Measurements from ENCODE around the gene CCDC157.
A peak's percentile ranks its signal among the peaks of the same experiment; 100 is the strongest.
"Not testable (repeated sequence)": the region's sequence is repeated elsewhere in the genome, so short reads cannot be mapped to it uniquely, and the experiment has no call there.

CCDC157 gene

DNA sequence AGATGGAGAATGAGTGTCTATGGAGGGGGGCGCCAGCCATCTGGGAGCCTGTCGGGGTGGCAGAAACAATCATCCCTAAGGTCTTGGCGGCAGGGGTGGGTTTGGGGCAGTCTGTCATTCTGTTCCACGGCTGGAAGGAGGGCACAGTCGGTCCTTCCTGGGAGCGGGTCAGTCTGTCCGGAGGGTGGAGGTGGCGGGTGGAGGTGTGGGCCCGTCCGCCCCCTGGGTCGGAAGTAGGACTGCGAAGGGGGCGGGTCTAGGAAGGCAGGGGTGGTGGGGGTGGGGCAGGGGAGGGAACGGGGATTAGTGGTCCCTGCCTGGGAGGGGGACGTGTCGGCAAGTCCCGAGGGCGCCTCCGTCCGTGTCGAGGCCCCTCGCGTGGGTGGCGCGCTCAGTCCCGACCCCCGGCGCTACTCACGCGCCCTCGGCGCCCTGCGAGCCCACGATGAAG, 30.5 kb upstream of the CCDC157 start:
- DNase-seq = peak; percentile 27

DNA sequence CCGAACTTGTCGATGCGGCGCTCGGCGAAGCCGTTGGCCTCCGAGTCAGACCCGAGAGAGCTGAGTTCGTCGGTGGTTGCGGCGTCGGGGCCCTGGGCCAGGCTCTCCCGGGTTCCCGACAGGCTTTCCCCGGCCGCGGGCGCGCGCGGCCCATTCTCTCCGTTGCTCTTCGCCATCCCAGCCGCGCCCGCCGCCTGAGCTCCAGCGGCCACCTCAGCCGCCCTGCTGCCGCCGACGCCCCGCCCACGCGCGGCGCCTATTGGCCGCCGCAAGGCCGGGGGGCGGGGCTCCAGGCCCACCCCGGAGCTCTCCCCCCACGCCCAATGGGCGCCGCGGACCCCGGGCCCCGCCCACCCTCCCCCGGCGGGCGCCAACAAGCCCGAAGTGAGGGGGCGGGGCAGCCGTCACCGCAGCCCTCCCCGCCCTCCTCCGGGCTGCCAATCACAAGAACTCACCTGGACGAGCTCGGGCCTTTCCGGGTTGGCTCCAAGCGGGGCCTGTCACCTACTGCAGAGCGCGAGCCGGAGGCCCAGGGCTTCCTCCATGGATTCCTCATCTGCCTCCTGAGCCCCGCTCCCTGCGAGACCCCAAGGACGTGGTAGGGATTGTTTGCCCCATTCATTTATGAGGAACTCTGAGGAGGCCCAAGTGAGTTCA, 30.0 kb upstream of the CCDC157 start, which contains the start of gene TBC1D10A:
Gene TBC1D10A (minus strand): TSS at position 236 of the 657 bp plus-strand sequence. CDS start 60 bp downstream, at position 176.
- peak; percentile 92 for DNase-seq

DNA sequence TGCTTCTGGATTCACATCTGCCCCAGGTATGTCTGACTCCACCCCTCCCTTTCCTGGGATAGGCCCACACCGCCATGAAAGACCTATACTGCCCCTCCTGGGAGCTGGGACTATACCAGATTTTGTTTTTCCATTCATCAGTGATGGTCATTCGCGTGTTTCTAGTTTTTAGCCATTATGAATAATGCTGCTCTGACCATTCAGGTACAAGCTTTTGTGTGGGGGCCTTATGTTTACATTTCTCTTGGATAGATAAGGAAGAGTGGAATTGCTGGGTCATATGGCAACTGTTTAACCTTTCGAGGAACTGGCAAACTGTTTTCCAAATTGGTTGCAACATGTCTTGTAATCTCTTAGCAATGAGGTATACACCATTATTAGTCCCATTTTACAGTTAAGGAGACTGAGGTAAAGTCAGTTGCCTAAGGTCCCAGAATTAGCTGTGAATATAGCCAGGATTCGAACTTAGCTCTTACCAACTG, 28.9 kb upstream of the CCDC157 start:
- DNase-seq = no peak

DNA sequence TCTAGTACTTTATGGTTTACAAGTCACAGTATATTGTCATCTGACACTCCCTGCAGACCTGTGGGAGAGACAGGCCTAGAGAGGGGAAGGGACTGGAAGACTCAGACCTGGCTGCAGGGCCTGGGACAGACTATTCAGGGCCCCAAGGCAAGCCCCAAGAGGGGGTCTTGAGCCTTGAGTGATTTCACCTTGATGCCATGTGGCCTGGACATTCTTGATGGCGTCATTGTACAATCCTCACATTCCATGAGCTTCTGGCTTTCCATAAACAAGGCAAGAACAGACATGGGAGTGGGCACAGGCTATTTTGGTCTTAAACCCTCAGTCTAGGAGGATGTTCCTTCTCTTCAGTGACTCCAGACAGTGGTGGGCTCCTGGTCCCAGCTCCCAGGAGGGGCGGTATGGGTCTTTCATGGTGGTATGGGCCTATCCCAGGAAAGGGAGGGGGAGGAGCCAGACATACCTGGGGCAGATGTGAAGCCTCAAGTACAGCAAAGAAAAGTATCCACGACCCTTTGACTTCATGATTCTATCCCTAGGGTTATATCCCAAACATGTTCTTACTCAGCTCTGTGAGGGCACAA, 28.2 kb upstream of the CCDC157 start:
- no peak for DNase-seq

DNA sequence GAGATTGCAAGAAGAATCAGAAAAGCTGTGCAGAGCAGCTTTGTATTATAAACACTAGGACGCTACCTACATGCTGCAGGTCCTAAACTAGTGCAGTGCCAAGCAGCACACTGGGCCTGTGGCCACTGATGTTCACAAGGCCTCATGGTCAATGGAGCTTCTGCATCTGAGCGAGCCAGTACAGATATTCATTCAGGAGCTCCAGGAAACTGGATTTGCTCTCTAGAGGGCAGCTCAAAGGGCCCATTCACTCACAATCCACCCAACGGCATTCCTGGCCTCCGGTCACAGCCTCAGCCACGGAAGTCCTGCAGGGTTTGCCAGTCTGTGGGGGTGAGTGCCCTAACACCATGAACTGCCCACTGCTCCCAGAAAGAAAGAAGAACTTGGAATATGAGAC, 24.3 kb upstream of the CCDC157 start:
- no peak for DNase-seq

DNA sequence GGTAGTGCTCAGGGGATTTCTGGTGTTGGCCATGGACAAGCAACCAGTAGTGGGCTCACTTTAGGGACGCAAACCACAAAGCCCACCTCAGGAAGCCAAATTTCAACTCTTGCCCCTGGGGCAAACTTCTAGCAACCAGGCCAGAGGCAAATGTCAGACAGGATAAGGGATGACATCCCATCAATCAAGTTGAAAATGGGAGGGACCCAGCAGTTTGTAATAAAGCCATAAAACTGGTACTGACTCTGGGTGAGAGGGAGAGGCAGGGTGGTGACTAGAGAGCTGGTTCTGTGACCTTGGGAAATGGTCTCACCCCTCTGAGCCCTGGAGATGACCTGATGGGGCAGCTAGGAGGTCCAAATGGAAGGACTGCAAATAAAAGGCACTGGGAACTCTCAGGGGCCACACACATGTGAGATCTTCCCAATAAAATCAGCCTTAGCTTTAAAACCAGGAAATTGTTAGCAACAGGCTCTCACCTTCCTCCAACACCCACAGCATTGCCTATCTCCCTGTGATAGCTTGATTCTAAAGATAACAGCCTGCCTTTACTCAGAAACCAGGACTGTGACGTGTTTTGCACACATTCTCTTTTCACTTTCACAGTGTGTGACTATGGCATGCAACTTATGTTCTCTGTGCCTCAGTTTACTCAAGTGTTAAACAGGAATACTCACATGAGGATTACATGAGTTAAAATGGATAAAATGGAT, 23.7 kb upstream of the CCDC157 start:
- DNase-seq = no peak

DNA sequence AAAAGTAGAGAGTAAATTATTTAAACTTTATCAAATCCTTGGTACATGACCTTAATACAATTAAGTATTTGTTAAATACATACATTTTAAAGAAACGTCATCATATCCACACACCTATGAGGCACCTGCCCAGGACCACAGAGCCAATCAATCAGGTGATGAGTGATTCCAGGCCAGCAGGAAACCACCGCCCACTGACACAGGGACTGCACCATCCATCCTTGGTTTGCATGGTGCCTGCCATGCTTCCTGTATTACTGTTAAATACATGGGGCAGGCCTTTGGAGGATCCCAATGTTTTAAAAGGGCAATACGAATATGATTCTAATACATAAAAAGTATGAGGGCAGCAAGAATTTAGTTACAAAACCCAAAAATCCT, 23.1 kb upstream of the CCDC157 start:
- DNase-seq = no peak

DNA sequence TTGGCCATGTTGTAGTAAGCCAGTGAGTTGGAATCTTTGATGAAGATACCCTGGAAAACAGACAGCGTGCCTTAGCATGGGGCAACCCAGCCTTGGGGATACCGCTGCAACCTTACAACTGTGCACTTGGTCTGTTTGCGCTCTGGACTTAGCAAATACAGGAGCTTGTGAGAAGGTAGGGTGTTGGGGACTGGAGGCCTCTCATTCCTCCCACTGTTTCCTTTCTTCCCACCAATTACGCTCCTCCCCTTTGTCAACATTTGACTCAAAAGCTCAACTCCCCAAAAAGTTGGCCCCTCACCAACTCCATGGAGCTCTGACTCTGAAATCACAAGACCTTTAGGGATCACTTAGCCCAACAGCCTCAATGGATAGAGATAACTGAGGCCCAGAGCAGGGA, 22.2 kb upstream of the CCDC157 start:
- DNase-seq = no peak

DNA sequence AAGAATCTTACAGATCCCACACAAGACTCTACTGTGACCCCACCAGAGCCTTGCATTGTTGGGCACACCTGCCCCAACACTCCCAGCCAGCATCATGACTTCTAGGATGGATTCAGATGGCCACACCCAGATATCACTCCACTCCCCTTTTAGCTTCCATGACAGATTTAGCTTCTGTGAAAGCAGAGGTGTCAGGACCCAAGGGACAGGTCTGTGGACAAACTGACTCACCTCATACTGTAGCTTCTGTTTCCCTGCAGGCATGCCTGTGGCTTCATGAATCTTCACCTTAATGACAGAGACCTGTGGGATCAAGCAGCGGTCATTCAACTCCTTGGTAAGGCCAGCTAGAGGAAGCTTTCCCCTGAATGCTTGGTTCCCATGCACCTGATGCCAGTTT, 21.6 kb upstream of the CCDC157 start:
- no peak for DNase-seq

DNA sequence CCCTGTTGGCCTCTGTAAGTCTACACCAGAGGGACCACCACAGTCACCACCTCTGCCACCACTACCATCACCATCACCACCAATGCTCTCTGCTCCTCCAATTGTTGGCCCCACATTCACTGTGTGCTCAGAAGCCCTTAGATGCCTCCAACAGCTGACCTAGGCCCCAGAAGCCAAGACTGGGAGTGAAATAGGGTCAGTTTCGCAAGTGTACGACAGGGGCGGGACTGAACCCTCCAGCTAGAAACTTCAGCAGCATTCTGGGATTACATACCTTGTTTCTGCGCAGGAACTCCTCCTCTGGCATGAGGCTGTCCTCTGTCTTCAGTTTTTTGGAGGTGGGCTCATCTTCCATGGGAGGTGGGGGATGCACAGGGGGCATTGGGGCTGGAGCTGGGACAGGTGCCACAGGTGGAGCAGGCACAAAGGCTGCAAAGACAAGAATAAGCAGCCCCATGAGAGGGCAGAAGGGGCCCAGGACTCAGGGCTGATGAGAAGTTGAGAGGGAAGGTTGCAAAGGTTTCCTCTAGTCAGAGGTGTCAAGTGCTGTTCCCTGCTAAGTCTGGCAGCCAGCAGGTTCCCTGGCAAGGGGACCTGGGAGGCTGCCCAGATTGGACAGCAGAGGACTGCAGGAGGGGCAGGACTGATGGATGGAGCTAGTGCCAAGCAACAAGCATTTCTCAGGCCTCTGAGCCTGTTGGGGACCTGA, 19.9 kb upstream of the CCDC157 start:
- DNase-seq = no peak

DNA sequence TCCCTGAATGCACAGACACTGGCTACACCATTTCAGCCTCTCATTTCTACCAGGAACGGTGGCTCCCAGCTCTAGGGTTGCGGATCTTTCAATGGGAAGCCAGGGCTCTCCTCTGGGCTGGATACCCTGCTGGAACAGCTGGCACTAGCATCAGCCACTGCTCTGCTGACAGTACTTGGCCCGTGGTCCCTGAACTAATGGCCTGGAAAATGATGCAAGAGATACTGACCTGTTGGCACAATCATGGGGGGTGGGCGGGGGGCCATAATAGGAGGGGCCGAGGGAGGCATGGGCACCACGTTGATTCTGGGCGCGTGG, 19.4 kb upstream of the CCDC157 start:
- no peak for DNase-seq

DNA sequence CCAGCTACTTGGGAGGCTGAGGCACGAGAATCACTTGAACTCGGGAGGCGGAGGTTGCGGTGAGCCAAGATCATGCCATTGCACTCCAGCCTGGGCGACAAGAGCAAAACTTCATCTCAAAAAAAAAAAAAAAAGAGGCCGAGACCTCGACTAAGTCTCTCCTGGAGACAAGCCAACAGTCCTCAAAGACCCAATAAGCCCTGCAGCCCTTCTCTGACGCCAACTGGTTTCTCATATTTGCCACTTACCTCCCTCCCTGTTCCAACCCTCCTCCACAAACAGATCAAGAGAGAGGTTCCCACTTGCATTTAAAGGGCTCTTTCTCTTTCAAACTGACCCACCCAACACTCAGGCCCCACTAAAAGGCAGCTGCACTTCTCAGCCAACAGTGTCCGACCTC, 18.5 kb upstream of the CCDC157 start:
- DNase-seq = not testable (repeated sequence)

DNA sequence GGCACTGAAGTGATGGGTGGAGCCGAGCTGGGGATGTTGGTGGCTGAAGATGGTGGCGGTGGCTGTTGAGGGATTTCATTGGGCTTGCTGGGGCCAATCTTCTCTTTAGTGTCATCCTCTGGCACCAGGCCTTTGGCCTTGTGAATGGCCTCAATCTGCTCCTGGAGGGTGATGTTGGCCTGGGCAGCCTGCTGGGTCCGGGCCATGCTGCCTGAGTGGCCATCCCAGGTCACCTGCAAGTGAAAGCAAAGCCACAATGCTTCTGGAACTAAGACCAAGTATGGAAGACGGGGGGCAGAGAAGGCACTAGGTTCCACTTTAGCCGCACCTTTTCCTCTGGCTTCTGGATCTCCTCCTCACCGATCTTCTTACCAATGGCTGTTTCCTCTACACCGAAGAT, 18.0 kb upstream of the CCDC157 start:
- DNase-seq = no peak

DNA sequence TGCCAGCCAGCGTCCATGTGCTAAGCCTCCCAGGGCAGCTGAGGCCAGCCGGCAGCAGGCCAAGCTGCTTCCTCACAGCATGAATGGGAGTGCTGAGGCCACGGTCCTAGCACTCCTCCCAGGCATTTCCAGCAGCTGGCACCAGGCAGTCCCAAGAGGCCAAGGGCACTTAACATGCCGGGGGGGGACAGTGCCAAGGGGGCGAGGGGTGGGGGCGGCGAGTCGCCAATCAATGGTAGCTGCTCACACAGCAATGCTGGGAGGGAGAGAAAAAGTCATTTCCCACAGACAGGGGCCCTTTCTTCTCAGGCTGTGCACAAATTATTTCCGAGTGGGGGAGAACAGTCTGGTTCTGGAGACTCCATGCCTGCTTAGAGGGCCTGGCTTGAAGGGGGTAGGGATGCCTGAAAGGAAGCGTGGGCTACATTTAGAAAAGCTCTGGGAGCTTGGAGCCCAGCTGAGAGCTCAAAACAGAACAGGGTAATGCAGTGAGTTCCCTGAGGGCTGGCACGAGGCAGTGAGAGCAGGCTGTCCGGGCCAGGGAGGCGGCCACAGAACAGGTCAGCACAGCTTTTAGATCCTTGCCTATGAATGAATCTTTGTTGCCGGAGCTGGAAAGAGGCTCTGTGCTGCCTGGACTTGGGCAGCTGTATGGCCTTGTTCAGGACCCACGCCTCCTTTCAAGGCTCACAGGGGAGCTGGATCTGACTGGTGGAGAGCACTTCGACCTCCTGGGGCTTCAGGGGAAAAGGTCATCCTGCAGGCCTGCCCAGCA, 15.7 kb upstream of the CCDC157 start:
- no peak for DNase-seq

DNA sequence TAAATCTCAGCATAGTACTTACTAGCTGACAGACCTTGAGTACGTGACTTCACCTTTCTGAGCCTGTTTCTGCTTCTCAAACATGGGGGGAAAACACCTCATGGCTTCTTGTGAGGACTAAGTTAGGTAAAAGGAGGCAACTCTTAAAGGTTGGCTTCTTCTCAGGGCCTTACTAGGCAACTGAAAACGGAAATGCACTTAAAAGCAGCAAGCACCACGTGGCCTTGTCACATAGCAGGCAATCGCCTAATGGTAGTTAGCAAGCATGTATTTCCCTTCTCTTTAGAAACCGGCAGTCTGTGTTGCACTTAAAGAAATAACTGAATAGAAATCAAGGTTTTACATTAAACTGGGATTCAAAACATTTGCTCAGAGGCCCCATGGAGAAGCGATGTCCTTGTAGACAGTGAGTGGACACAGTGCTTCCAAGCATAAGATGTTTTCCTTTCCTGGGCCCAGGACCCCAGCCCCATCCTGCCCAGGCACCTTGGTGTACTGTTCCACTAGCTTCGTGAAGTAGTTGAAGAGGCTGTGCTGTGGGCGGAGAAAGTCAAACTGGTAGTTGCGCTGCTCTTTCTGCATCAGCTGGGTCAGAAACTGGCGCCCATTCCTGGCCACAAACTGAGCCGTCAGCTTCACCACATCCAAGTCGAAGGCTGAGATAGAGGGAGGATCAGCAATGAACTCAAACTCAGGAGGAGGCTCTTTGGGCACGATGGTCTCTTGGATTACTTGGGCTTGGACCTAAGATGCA, 12.2 kb upstream of the CCDC157 start:
- DNase-seq = no peak

DNA sequence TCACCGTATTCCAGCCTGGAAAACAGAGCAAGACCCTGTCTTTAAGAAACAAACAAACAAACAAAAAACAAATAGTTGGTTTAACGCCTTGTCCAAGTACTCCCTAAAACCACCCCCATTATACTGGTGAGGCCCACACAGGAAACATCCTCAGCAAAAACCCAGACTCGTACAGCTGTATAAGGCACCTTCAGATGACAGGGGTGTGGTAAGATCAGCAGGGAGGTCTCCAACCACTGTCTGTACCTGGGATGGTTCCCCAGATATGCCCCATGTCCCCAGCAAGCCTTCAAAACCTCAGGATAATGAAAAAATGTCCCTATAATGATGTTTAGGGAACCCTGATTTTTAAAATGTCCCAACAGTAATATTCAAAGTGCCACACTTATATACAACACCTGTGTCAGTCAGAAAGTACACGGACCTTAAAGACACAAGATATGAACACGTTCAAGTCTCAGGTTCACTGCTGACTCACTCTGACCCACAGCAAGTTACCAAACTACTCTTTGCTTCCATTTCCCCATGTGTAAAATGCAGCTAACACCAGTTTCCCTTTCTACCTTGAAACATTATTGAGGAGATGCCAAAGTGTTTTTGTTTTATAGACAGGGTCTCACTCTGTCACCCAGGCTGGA, 9.4 kb upstream of the CCDC157 start:
- no peak for DNase-seq

DNA sequence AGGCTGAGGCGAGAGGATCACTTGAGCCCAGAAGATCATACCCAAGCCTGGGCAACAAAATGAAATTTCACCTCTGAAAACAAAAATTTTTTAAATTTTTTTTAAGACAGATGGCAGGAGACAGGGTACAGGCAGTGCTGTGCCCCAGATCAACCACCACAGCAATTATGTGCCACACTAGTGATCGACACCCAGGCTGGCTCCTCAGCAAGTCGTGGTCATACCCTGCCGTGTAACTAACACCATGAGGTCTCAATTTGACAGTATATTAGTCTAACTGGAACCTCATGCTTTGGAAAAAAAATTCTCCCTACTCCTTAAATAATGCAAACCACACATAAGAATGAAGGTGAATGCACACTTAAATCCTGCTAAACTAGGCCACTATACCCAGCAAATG, 8.4 kb upstream of the CCDC157 start:
- no peak for DNase-seq

DNA sequence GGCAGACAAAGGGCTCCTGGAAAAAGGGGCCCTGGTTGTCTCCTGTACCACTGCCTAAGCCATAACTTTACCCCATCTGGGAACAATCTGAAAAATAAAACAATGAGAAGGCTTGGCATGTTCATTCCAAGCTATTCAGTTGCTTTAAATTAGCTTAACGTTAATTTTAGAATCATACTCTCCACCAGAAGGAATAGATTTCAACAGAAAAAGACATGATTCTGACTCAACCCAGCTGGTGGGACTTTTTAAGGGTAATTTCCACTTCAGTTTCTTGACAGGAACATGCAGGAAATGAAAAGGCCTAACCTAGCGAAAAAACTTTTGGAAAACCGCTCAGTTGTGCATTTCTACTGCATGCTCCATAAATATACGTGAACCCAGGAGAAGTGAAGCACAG, 8.0 kb upstream of the CCDC157 start:
- no peak for DNase-seq

DNA sequence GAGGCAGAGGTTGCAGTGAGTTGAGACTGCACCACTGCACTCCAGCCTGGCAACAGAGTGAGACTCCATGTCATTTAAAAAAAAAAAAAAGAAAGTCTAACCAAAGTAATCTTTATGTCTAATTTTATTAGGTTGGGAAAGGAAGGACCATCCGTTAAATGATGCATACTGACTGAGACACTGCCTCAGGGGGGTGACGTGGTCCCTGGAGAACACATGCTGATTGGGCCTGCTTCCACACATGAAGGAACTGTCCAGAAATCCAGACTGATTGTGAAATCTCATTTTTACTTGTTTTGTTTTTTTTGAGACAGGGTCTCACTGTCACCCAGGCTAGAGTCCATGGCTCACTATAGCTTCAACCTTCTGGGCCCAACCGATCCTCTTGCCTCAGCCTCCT, 5.6 kb upstream of the CCDC157 start:
- no peak for DNase-seq

DNA sequence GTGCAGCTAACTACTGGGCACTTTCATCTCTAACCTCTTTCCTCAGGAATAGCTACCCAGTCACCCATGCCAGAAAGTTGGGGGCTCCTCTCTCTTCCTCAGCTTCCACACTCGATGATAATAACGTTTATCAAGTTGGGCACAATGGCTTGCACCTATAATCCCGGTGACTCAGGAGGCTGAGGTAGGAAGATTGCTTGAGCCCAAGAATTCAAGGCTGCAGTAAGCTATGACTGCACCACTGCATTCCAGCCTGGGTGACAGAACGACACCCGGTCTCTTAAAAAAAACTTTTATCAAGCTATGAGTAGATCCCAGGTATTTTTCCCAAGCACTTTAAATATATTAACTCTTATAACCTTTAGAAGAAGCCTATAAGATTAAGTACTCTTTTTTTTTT, 2.2 kb upstream of the CCDC157 start:
- DNase-seq = no peak

DNA sequence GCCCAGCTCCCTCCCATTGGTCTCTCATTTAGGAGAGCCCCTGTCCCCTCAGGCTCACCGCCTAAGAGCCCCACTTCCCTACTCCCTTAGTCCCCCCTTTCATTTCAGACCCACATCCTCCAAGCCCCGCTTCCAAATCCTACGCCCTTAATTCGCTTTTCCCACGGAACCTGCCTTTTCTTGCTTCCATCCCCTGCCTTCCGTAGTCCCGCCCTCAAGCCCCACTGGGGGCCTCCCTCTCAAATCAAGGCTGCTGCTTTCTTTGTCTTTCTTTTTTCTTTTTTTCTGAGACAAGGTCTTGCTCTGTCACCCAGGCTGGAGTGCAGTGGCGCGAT, 396 bp downstream of the CCDC157 start:
- no peak for DNase-seq
